HG03159 (cell line): Measurements from ENCODE around the gene KRT78.
"Not testable (repeated sequence)": the region's sequence is repeated elsewhere in the genome, so short reads cannot be mapped to it uniquely, and the experiment has no call there.

ENCODE experiments used
- ATAC-seq: cut with Tn5 transposase; IDR thresholded peaks from one replicate; pipeline ENCODE4 v1.9.1; 2021; ENCODE audit warnings: mild to moderate bottlenecking, moderate library complexity; ENCODE audit not compliant: unreplicated experiment

KRT78 gene

GRCh38 chr12:52848661-52849255 lies at the start of gene KRT78:
Gene KRT78 (minus strand): TSS chr12:52848994. CDS start chr12:52848930, 64 bp downstream.
- no peak for ATAC-seq

GRCh38 chr12:52896190-52897100 lies 47.7 kb upstream of the KRT78 start:
- no peak for ATAC-seq

GRCh38 chr12:52895726-52896189 lies 47.0 kb upstream of the KRT78 start:
- ATAC-seq: no peak

- no peak for ATAC-seq
Observed at GRCh38 chr12:52892974-52893373, 44.2 kb upstream of the KRT78 start.

GRCh38 chr12:52892207-52892852 lies 43.5 kb upstream of the KRT78 start:
- no peak for ATAC-seq

- ATAC-seq: no peak
Observed at GRCh38 chr12:52891044-52891443, 42.2 kb upstream of the KRT78 start.

GRCh38 chr12:52890417-52890816 lies 41.6 kb upstream of the KRT78 start:
- ATAC-seq: no peak

- ATAC-seq: peak; percentile 48
Observed at GRCh38 chr12:52884526-52885293, 35.9 kb upstream of the KRT78 start.

- not testable (repeated sequence) for ATAC-seq
Observed at GRCh38 chr12:52880499-52880898, 31.7 kb upstream of the KRT78 start.

GRCh38 chr12:52879394-52880351 lies 30.9 kb upstream of the KRT78 start:
- peak; percentile 72 for ATAC-seq

GRCh38 chr12:52878507-52879393 lies 30.0 kb upstream of the KRT78 start:
- no peak for ATAC-seq

- no peak for ATAC-seq
Observed at GRCh38 chr12:52877242-52877641, 28.4 kb upstream of the KRT78 start.

GRCh38 chr12:52876372-52876771 lies 27.6 kb upstream of the KRT78 start:
- no peak for ATAC-seq

- no peak for ATAC-seq
Observed at GRCh38 chr12:52874573-52875435, 26.0 kb upstream of the KRT78 start.

- ATAC-seq: no peak
Observed at GRCh38 chr12:52873832-52874572, 25.2 kb upstream of the KRT78 start.

GRCh38 chr12:52873513-52873831 lies 24.7 kb upstream of the KRT78 start:
- no peak for ATAC-seq
